Cerebellar nuclear complex (tissue), 1 donor: ENCODE data around the gene BAD.

Source experiments
- DNase-seq, 2 experiments: peaks; one replicate each; lab custom pipeline; 2025; lab: John Stamatoyannopoulos, UW

The BAD gene

DNA sequence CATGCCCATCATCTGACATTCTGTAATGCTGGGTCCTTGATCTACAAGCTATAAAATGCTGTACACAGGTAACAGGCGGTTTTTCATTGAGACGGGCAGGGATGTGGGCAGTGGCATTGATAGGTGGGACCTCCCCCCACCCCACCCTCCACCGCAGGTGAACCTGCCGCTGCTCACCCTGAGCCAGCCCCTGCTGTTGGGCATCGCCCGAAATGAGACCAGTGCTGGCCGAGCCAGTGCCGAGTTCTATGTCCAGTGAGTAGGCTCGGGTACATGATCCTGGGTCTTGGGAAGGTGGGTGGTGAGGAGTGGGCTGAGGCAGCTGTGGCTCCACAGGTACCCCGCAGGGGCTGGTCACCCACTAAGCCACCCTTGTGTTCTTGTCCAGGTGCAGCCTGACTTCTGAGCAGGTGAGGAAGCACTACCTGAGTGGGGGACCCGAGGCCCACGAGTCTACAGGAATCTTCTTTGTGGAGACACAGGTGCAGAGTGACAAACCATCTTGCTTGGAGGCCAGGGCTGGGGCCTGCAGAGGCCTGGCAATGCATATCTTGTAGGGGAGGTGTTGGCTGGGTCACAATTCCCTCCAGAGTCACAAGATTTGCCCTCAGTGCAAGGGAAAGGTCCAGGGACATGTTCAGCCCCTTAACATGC is 55.2 kb downstream of the BAD start:
- DNase-seq, result no peak

DNA sequence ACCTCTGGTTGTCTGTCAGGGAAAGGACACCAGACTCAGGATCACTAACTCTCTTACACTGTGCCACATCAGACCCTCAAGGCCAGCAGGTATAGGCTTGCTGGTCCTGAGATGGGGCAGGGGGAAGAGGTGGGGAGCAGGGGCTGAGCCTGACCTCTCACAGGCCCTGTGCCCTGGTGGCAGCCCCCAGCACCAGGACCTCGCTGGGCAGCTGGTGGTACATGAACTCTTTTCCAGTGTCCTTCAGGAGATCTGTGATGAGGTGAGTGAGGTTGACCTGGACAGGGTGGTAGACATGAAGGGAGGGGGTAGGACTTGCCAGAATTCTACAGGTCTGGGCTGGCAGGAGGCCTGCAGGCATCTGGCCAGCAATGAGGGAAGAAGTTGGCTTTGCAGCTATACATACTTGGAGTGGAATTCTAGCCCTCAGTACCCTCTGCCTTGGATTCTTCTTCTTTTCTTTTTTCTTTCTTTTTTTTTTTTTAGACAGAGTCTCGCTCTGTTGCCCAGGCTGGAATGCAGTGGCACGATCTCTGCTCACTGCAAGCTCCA is 57.0 kb downstream of the BAD start:
- no peak for DNase-seq

GRCh38 chr11:64226507-64227051 is 57.9 kb downstream of the BAD start:
- DNase-seq, result no peak

- peak in 1 of 2 experiments; percentile 31 for DNase-seq
Measured at GRCh38 chr11:64225608-64226506, 58.6 kb downstream of the BAD start, which contains the start of the genes NUDT22 and TRPT1. NUDT22 (plus strand) TSS chr11:64226274; CDS start chr11:64226653, 379 bp downstream. TRPT1 (minus strand) TSS chr11:64226186; CDS start chr11:64225860, 326 bp downstream.

- DNase-seq, result no peak
Measured at GRCh38 chr11:64224891-64225607, 59.4 kb downstream of the BAD start.

- no peak for DNase-seq
Measured at GRCh38 chr11:64224151-64224890, 60.1 kb downstream of the BAD start.

DNA sequence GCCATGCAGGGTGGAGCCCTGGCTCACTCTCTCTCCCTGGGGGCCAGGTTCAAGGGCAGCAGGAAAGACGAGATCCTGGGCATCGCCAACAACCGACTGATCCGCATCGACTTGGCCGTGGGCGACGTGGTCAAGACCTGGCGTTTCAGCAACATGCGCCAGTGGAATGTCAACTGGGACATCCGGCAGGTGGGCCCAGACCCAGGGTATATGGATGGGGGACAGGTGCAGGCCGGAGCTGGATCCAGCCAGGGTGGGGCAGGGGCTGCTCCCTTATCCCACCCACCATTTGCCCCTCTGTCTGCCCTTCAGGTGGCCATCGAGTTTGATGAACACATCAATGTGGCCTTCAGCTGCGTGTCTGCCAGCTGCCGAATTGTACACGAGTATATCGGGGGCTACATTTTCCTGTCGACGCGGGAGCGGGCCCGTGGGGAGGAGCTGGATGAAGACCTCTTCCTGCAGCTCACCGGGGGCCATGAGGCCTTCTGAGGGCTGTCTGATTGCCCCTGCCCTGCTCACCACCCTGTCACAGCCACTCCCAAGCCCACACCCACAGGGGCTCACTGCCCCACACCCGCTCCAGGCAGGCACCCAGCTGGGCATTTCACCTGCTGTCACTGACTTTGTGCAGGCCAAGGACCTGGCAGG is 61.3 kb downstream of the BAD start:
- no peak for DNase-seq

DNA sequence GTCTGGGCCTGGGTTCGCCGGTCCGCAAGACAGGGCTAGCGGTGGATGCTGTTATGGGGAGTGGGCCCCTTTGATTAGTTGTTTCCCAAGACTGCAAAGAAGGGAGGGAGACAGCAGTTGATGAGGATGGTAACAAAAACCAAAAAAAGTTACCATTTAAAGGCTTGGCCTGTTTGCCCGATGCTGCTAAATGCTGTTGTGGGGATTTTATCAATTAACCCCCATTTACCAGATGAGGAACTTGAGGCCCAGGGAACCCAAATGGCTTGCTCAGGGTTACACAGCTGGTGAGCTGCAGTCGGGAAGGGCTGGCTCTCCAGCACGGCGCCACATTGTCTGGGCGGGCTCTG is 61.8 kb downstream of the BAD start:
- DNase-seq, result no peak

- no peak for DNase-seq
Measured at GRCh38 chr11:64220798-64221197, 63.7 kb downstream of the BAD start.

GRCh38 chr11:64220271-64220670 is 64.2 kb downstream of the BAD start:
- no peak for DNase-seq
